Measurements from ENCODE around the gene SPACA7. TPM values are rescaled to one million over a fixed set of nuclear protein-coding genes. Genes with fewer than 3 reads are reported as not detected.

SPACA7 gene
- total and polyA plus RNA-seq, 8 donors = not detected

DNA sequence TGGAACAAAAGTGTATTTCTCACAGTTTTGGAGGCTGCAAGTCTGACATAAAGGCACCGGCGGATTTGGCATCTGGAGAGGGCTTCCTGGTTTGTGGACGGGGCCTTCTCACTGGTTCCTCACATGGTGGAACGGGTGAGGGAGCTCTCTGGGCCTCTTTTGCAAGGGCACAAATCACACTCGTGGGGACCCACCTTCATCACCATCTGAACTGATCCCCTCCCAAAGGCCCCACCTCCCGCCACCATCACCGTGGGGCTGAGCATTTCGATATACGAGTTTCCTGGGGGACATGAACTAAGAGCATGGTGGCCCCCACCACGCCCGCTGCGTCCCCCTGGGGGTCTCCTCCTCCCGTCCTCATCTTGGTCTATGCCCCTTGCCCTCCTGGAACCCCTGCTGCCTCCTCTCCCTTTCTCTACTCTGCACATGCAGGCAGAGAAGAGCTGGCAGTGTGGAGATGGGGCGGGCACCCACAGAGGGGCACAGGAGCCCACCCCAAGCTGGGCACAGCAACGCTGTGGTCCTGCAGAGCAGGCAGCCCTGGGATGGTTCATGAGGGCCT, 20.8 kb upstream of the SPACA7 start:
- no peak for TF ChIP-seq CTCF (IDR thresholded peaks at IDR 0.05)
- no peak overlapping the region for H3K4me3 ChIP-seq
- FAIRE-seq (no peak), ATAC-seq (no peak), DNase-seq (no peak)
- no peak overlapping the region for H3K27ac ChIP-seq
- H3K9me3 ChIP-seq = no peaks in the 10 kb centered on the region
- H3K4me1 ChIP-seq = no peaks in the 10 kb centered on the region
- H3K27me3 ChIP-seq = no peaks in the 10 kb centered on the region
- intact Hi-C loops (cut with DNase I) = no loop called here
- no peaks in the 10 kb centered on the region for H3K36me3 ChIP-seq
- WGBS, 2 donors = 63 to 71% methylated on average over 15 of the region's 15 CpGs

- no peaks in the 10 kb centered on the region for H3K9me3 ChIP-seq
- H3K4me3 ChIP-seq = no peak overlapping the region
- H3K4me1 ChIP-seq = no peaks in the 10 kb centered on the region
- H3K27ac ChIP-seq = no peak overlapping the region
- intact Hi-C loops (cut with DNase I) = no loop called here
- no peak for TF ChIP-seq CTCF (IDR thresholded peaks at IDR 0.05)
- DNase-seq = no peak
- no peaks in the 10 kb centered on the region for H3K27me3 ChIP-seq
- ATAC-seq = no peak
- WGBS, 2 donors = 59 to 66% methylated on average over 13 of the region's 13 CpGs
- FAIRE-seq = no peak
- H3K36me3 ChIP-seq = no peaks in the 10 kb centered on the region
Observed at GRCh38 chr13:112356190-112356589, 20.0 kb upstream of the SPACA7 start.

DNA sequence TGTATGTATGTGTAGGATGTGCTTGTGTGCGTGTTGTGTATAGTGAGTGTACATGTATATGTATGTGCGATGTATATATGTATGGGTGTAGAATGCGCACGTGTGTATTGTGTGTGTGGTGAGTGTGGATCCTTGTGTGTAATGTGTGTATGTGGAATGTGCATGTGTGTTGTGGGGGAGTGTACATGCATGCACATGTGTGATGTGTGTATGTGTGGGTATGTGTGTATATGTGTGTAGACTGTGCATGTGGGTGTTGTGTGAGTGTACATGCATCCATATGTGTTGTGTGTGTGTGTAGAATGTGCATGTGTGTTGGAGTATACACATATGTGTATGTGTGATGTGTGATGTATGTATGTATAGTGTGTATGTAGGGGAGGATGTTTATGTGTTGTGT, 18.0 kb upstream of the SPACA7 start:
- 83 to 90% methylated on average over 4 of the region's 4 CpGs for WGBS, 2 donors
- no peak for FAIRE-seq
- no peak for TF ChIP-seq CTCF (IDR thresholded peaks at IDR 0.05)
- intact Hi-C loops (cut with DNase I) = no loop called here
- H3K27ac ChIP-seq = no peak overlapping the region
- ATAC-seq = no peak
- H3K27me3 ChIP-seq = peaks cover 0 to 3% (median 0%) of the 10 kb centered on the region in 4 donors
- no peaks in the 10 kb centered on the region for H3K9me3 ChIP-seq
- no peaks in the 10 kb centered on the region for H3K4me1 ChIP-seq
- no peaks in the 10 kb centered on the region for H3K36me3 ChIP-seq
- no peak overlapping the region for H3K4me3 ChIP-seq
- DNase-seq = no peak

DNA sequence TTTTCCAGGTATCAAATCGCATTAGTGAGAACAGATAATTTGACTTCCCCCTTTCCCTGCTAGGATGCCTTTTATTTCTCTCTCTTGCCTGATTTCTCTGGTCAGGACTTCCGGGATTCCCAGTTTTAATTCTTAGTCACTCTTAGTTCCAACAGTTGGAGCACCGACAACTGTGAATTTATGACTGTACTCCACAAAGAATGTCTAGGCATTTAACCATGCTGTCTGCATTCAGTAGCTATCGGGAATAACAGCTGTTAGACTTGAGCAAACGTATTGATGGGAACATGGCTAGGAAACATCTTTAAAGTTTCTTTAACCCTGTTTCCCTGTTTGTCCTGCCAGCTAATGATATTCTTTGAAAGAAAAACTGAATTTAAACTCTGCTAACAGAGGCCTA, 14.1 kb upstream of the SPACA7 start:
- no peak for ATAC-seq
- 51 to 52% methylated on average over 5 of the region's 5 CpGs for WGBS, 2 donors
- no peak for TF ChIP-seq CTCF (IDR thresholded peaks at IDR 0.05)
- no peak overlapping the region for H3K4me3 ChIP-seq
- no peak overlapping the region for H3K27ac ChIP-seq
- no peaks in the 10 kb centered on the region for H3K9me3 ChIP-seq
- H3K36me3 ChIP-seq = no peaks in the 10 kb centered on the region
- no peak for FAIRE-seq
- DNase-seq = no peak
- peaks cover 0 to 3% (median 0%) of the 10 kb centered on the region in 4 donors for H3K27me3 ChIP-seq
- intact Hi-C loops (cut with DNase I) = no loop called here
- no peaks in the 10 kb centered on the region for H3K4me1 ChIP-seq

- Histone ChIP-seq H3K4me1 (no peaks in the 10 kb centered on the region), H3K9me3 (no peaks in the 10 kb centered on the region)
- 35 to 40% methylated on average over 12 of the region's 12 CpGs for WGBS, 2 donors
Observed at GRCh38 chr13:112363867-112364528, 12.2 kb upstream of the SPACA7 start.

More at GRCh38 chr13:112363867-112364528, 12.2 kb upstream of the SPACA7 start:
- no peak for DNase-seq
- Histone ChIP-seq H3K27me3 (peaks cover 0 to 7% (median 0%) of the 10 kb centered on the region in 4 donors), H3K36me3 (no peaks in the 10 kb centered on the region), H3K4me3 (no peak overlapping the region), H3K27ac (no peak overlapping the region)
- TF ChIP-seq CTCF (IDR thresholded peaks at IDR 0.05) = no peak
- ATAC-seq = no peak
- intact Hi-C loops (cut with DNase I) = no loop called here
- FAIRE-seq = no peak
